ENCODE data around the gene LSG1.
"Not testable (repeated sequence)": the region's sequence is repeated elsewhere in the genome, so short reads cannot be mapped to it uniquely, and the experiment has no call there.

Gene LSG1

GRCh38 chr3:194617827-194618226 lies 54.2 kb downstream of the LSG1 start:
- DNase-seq (ENCODE audit: low spot score) = no peak

DNA sequence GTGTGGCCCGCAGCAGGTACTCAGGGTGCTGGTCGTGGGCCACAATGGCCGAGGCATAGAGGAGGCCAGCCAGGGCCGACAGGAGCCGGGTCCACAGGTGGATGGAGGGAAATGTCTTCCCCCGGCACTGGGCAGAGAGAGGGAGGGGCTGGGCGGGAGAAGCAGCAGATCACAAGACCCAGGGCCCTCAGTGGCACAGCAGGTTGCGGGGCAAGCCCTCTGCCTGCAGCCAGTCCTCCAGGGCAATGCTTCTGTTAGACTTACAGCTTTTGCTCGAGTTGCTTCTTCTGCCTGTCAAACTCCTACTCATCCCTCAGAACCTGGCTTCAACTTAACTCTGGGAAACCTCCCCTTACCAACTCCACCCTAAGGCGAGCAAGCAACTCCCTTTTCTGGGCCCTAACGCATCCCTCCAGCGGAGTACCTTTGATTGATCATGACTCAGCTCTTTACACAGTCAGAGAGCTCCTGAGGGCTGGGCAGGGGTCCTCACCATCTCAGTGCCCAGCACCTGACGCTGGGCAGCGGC lies 54.8 kb downstream of the LSG1 start:
- DNase-seq (ENCODE audit: low spot score) = no peak

DNA sequence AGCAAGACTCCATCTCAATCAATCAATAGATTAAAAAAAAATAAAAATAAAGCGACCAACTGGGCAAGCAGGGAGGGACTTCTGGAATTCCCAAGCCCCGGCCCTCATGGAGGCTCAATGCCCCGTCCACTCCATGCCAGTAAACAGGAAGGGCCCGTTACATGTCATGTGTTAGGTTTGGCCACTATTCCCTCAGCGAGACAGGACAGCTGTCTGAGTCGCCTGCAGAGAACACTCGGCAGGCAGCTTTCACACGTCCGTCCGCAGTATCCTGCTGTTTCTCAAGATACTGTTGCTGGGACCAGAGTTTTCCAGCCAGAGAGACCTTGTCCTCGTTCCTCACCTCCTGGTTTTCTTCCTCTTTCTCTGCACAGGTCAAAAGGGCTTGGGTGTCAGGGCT lies 56.8 kb downstream of the LSG1 start:
- no peak for DNase-seq (ENCODE audit: low spot score)

- no peak for DNase-seq (ENCODE audit: low spot score)
These were observed 59.8 kb downstream of the LSG1 start for GRCh38 chr3:194612221-194612620.

- DNase-seq (ENCODE audit: low spot score) = no peak
These were observed 61.3 kb downstream of the LSG1 start for GRCh38 chr3:194610689-194611088.

DNA sequence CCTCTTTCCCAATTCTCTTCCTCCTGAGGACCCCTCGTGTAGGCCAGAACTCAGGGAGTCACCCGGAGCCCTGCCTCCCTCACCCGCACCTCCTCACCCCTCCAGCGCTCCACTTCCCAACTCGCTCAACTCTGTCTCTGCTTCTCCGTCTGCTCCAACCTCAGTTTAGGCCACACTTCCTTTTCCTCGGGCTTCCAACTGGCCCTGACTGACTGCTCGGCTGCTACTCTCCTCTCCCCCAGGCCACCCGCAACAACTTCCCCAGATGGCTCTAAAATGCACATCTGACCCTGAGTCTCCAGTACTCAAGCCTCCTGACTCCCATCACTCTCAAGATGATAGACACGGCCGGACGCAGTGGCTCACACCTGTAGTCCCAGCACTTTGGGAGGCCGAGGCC lies 62.4 kb downstream of the LSG1 start:
- DNase-seq (ENCODE audit: low spot score) = no peak

DNA sequence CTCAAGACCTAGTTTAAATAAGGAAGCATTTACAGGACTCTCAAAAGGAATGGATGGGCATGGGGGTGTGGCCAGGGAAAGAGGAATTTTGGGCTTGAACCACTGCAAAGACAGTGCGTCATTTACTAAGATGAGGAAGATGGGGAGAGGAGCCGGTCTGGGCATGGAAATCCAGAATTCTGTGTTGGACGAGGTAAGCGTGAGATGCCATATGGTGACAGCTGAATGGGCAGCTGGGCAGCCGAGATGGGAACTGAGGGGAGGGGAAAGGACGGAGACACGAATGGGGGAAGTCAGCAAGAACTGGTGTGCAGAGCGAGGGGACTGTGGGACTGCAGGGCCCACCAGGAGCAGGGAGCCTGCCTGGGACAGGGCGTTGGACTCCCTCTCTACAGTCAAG lies 63.0 kb downstream of the LSG1 start:
- no peak for DNase-seq (ENCODE audit: low spot score)

- DNase-seq (ENCODE audit: low spot score) = no peak
These were observed 64.2 kb downstream of the LSG1 start for GRCh38 chr3:194607592-194608389.

DNA sequence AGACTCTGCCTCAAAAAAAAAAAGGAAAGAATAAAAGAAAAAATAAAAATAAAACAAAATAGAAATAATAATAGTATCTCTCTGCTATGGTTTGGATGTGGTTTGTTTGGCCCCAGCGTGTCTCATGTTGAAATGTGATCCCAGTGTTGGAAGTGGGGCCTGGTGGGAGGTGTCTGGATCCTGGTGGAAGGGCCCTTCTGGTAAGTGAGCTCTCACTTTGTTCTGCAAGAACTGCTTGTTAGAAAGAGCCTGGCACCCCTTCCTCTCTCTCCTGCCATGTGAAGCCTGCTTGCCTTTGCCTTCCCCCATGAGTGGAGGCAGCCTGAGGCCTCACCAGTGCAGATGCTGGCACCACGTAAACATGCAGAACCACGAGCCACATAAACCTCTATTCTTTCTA lies 65.0 kb downstream of the LSG1 start:
- DNase-seq (ENCODE audit: low spot score) = no peak

DNA sequence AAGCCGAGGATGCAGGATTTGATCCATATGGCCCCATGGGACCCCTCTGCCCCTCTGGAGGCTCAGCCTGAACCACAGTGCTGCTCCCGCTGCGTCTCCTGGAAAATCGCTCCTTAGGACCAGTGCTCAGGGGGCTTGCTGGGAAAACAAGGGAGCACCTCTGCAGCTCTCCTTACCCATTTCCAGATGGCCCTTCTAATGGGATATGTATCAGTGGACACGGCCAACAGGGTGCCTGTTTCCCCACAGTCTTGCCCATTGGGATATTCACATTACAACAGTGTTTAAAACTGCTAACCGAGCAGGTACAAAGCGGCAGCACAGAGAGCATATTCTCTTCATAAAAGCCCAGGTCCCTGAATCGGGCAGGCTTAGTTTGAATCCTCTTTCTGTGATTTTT lies 65.8 kb downstream of the LSG1 start:
- no peak for DNase-seq (ENCODE audit: low spot score)

DNA sequence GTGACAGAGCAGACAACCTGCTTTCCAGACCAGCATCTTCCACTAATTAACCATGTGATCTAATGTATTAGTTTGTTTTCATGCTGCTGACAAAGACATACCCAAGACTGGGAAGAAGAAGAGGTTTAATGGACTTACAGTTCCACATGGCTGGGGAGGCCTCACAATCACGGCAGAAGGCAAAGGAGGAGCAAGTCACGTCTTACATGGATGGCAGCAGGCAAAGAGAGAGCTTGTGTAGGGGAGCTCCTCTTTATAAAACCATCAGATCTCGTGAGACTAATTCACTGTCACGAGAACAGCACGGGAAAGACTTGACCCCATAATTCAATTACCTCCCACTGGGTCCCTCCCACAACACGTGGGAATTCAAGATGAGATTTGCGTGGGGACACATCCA lies 66.7 kb downstream of the LSG1 start:
- DNase-seq (ENCODE audit: low spot score) = not testable (repeated sequence)

- DNase-seq (ENCODE audit: low spot score) = no peak
These were observed 67.2 kb downstream of the LSG1 start for GRCh38 chr3:194604837-194605236.

DNA sequence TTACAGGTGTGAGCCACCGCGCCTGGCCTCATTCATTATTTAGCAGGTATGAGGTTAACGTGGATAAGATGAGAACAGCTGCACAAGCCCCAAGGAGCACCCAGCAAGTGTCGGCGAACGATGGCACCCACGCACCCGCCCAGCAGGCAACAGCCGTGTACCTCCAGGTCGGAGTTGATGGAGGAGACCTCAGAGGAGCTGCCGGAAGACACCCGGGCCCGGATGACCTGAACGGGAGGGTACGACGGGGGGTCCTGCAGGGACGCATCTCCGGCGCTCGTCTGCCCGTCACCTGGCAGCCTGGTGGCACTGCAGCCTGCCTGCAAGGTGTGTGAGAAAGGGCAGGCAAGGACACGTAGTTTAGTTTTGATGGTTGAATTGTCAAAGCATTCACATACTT lies 67.9 kb downstream of the LSG1 start:
- DNase-seq (ENCODE audit: low spot score) = no peak

- no peak for DNase-seq (ENCODE audit: low spot score)
These were observed 69.3 kb downstream of the LSG1 start for GRCh38 chr3:194602669-194603171.

- no peak for DNase-seq (ENCODE audit: low spot score)
These were observed 73.0 kb downstream of the LSG1 start for GRCh38 chr3:194598771-194599557.

DNA sequence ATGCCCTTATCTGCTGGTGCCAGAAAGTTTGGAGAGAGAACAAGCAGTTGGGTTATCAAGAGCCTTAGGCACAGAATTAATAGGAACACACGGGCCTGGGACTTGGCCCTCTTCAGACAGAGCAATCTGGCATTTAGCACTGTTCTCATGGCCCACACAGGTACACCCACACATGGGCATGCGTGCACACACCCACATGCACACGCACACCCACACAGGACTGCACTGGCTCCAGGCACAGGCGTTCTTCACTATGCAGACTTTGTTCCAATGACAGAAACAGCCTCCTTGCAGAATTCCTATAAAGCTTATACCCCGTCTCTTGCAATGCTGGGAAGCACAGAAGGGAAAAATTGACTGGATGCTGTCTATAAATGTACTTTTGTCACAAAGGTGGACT lies 75.1 kb downstream of the LSG1 start:
- no peak for DNase-seq (ENCODE audit: low spot score)

DNA sequence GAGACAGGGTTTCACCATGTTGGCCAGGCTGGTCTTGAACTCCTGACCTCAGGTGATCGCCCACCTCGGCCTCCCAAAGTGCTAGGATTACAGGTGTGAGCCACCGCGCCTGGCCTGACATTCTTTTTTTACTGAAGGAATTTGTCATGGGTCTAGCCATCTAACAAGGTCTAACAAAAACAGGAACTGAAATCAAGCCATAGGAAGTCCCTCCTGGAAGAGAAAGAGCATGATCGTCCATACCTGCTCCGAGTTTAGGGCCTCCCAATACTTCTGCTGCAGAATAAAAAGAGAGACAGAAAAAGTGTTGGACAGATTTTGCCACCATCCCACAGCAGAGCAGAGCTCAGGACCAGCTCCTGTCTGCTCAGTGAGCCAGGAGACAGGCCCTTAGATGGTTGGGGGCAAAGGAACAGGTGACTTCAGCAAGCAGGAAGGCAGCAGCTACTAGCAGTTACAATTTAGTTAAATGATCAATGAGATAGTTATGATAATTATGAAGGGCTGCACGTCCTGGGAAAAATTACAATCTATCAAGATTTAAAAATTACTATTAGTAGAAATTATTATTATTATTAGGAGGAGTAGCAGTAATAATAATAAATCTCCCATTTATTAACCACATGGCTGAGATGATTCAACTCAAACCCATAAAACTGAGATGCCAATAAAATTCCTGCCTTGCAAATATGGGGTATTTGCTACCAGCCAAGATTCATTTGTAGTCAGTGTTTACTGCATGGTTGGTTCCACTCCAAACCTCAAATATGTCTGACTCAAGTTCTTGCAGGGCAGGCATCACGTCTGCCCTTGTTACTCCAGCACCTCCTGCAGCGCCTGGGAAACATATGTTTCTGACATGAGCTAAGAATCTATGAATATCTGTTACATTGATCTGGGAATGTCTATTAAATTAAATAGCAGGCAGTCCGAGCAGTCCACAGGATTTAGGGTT lies 78.9 kb downstream of the LSG1 start:
- DNase-seq (ENCODE audit: low spot score) = peak; percentile 91

Data from SW480 (cell line).